NCI-H187 (cell line): Measurements from ENCODE around the gene IL9.
"Not testable (repeated sequence)": the region's sequence is repeated elsewhere in the genome, so short reads cannot be mapped to it uniquely, and the experiment has no call there.

Experiments used
- DNase-seq, 2 experiments: peaks; one replicate each; lab custom pipeline; 2025; lab: John Stamatoyannopoulos, UW

IL9 gene

GRCh38 chr5:135868681-135869080, 27.0 kb downstream of the IL9 start:
- no peak for DNase-seq

DNA sequence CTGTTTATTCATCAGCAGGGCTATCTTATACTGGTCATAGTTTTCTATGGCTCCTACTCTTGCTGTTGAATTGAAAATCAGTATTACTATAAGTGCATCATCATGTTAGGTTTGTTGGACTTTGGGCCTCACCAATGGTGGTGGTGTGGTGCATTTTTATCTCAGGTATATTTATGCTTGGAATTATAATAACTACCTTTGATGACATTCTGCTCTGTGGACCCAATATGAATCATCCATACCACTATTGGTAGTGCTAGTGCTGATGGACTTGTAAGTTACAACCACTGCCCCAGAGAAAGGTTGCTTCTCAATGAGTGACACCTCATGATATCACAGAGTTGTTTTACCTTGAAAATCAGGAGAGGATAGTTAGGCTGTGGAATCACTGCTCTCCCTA, 28.0 kb downstream of the IL9 start:
- no peak for DNase-seq

DNA sequence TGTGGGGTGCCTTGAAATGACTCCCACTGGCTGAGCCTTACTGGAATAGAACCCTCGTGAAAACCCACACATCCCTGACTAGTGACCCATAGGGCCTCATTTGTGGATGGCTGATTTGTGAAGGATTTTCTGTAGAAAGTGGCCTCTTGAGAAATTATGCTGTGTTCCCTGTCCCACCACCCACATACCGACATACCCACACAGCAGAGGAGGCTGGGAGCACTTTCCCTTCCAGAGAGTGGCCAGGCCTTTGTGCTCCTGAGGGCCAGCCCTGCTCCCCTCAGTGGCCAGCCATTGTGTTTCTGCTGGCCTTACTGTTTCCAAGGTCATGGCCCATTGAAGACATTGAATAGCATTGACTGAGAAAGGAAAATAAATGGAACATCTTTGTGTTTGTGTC, 29.6 kb downstream of the IL9 start:
- DNase-seq = no peak

DNA sequence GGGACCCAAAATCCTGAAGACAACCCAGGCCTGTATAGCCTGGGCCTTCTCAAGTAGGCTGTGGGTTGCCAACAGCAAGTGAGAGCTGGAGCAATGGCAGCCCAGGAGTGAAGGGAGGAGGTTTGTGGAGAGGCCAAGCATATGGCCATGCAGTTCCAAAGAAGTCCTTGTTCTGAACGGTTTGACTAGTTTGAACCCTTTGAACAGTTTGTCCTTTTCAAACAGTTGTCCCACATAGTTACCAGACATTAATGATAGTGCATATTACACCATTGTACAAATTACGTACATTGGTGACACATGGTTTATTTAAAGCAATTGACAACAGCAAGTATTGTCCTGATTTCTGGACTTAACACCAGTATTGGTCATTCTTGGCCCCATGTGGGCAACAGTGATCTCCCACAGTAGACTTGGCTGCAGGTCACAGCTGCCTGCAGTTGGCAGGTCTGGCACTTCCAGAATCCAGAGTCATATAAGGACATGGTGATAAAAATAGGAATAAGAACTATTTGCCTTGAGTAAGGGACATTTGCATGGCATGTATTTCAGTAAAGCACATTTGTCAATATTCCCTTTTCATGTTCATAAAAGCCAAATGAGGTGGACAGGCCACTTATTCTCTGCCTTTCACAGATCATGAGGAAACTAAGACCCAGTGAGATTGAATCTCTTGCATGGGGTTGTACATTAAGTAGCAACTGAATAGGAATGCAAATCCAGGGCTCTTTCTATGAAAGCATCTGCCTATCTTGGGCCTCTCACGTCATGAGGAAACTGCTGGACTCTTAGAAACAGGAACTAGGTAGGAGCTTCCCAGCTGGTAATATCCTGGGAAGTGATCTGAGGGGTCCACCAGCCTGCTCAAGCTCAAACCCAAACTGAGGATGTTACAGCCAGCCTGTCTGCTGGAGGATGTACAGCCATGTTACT, 30.9 kb downstream of the IL9 start:
- no peak for DNase-seq

- DNase-seq = no peak
Measured at GRCh38 chr5:135862744-135863143, 32.9 kb downstream of the IL9 start.

- DNase-seq = no peak
Measured at GRCh38 chr5:135862086-135862485, 33.6 kb downstream of the IL9 start.

GRCh38 chr5:135861641-135862040, 34.0 kb downstream of the IL9 start:
- no peak for DNase-seq

- no peak for DNase-seq
Measured at GRCh38 chr5:135859641-135860040, 36.0 kb downstream of the IL9 start.

GRCh38 chr5:135859186-135859585, 36.5 kb downstream of the IL9 start:
- not testable (repeated sequence) for DNase-seq

GRCh38 chr5:135857630-135858311, 37.9 kb downstream of the IL9 start:
- DNase-seq = no peak

GRCh38 chr5:135851915-135852845, 43.5 kb downstream of the IL9 start:
- DNase-seq = no peak

DNA sequence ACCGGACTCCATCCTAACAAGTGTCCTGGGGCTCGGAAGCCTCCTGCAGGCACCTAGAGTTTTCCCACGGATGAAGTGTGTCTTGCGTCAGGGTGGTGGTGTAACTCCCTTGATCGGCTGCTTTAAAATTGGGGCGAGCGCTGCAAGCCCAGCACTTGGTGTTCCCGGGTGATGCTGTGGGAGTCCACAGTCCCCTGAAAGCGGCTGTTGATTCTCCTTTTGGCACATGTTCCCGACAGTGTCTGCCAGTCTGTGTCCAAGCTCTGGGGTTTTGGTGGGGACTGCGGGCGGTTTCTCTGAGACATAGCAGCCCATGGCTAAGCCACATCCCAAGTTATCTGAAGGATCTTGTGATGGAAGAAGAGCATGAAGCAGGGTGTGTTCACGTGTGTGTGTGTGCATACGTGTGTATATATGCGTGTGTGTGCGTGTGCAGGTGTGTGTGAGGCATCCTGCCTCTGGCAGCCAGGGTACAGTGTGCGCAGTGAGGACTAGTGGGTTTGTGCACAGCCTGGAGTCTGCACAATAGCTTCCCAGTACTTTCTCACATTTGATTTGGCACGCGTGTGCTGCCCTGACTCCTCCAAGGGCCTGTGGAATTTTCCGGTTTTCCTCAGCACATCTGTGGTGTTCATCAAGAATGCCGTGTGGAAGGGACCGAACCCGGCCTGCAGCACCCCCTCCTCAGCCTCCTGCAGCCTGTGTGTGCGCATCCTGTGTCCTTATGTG, 44.3 kb downstream of the IL9 start:
- DNase-seq = no peak

DNA sequence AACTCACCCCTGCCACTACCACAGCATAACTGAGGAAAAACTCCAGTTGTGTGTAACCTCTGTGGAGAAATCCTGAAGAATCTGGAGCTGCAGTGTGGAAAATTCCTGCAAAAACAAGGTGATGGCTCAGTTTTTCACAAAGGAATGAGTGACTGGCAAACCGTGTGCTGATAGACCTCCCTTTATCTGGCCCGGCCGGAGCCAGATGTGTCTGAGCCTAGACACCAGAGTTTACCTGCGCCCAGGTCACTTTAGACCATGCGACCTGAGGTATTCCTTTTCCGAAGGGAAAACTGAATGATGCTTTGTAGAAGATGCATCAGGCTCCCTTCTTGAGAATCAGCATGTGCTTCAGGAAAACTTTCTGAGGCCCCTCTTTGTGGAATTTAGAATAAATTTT, 45.0 kb downstream of the IL9 start:
- no peak for DNase-seq

DNA sequence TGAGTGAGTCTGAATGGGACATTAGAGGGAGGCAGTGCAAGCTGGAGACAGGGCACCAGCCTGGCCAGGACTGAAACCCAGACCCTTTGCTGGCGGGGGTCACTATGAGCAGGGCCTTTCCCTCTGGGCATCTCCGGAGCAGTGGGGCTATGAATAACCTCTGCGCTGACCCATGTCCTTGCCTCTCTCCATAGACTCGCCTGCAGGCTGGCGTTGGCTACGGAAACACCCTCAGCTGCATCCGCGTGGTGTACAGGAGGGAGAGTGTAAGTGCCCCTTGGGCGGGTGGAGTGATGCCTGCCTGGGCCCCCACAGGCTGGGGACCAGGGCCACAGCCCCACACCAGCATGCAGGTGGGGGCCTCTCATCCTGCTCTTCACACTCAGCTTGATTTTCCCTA, 45.4 kb downstream of the IL9 start:
- no peak for DNase-seq

DNA sequence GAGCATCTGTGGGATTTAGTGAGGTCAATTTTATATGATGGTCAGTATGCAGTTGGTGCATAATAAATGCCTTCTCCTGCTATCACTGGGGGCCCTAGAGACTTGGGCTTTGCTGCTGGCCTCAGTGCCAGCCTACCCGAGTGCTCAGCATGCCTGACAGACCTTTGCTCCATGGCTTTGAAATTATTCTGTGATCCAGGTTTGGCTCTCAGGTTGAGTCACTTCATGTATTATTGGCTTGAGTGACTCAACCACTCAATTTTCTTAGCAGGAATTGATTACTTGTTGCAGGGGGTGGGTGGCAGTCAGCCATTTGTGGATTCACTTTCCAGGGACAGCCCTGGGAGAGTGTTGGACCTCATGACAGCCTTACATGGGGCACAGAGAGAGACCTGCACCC, 47.7 kb downstream of the IL9 start:
- no peak for DNase-seq

GRCh38 chr5:135846311-135846710, 49.3 kb downstream of the IL9 start:
- no peak for DNase-seq

- DNase-seq = no peak
Measured at GRCh38 chr5:135843571-135844337, 51.9 kb downstream of the IL9 start.

- no peak for DNase-seq
Measured at GRCh38 chr5:135842737-135843136, 52.9 kb downstream of the IL9 start.
